ENCODE measurements around the gene PDCD1.
"Not testable (repeated sequence)": the region's sequence is repeated elsewhere in the genome, so short reads cannot be mapped to it uniquely, and the experiment has no call there.

The PDCD1 gene

DNA sequence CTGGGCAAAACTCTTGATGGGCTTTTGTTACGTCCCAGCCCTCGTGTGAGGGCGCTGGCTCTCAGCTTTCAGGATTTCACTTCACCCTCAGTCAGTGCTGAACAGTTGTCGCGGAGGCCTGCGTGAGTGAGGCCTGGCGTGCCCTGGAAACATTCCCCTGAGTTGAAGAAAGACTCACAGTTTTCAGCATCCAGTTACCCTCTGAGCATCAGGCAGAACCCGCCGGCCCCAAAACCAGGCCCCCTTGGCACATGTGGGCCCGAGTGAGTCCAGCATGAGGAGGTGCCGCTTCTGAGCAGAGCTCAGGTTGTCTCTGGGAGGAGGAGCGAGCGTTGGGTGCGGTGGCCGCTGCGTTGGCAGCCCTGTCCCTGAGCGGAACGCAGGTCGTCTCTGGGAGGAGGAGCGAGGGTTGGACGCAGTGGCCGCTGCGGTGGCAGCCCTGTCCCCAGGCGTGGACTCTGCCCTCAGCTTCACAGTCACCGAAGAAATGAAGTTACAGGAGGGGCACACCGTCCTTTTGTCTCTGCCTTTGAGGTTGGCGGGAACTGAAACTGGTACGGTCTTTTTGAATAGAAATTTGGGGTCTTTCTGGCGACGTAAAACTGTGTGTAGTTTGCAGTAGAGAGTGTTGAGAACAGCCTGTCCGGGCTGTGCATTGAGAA lies 49.8 kb downstream of the PDCD1 start, which contains the start of gene NEU4:
TSS of gene NEU4 (plus strand) at position 473 of the 662 bp plus-strand sequence. CDS start 5,292 bp downstream, outside the sequence.
- TF ChIP-seq, protein P1, sequence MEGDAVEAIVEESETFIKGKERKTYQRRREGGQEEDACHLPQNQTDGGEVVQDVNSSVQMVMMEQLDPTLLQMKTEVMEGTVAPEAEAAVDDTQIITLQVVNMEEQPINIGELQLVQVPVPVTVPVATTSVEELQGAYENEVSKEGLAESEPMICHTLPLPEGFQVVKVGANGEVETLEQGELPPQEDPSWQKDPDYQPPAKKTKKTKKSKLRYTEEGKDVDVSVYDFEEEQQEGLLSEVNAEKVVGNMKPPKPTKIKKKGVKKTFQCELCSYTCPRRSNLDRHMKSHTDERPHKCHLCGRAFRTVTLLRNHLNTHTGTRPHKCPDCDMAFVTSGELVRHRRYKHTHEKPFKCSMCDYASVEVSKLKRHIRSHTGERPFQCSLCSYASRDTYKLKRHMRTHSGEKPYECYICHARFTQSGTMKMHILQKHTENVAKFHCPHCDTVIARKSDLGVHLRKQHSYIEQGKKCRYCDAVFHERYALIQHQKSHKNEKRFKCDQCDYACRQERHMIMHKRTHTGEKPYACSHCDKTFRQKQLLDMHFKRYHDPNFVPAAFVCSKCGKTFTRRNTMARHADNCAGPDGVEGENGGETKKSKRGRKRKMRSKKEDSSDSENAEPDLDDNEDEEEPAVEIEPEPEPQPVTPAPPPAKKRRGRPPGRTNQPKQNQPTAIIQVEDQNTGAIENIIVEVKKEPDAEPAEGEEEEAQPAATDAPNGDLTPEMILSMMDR (conservative IDR thresholded peaks at IDR 0.05; ENCODE audit: low read length): no peak
- no peak within 1 kb of the TSS for H3K4me3 ChIP-seq (ENCODE audit: low read length)
- DNase-seq (ENCODE audit: low read depth): no peak

DNA sequence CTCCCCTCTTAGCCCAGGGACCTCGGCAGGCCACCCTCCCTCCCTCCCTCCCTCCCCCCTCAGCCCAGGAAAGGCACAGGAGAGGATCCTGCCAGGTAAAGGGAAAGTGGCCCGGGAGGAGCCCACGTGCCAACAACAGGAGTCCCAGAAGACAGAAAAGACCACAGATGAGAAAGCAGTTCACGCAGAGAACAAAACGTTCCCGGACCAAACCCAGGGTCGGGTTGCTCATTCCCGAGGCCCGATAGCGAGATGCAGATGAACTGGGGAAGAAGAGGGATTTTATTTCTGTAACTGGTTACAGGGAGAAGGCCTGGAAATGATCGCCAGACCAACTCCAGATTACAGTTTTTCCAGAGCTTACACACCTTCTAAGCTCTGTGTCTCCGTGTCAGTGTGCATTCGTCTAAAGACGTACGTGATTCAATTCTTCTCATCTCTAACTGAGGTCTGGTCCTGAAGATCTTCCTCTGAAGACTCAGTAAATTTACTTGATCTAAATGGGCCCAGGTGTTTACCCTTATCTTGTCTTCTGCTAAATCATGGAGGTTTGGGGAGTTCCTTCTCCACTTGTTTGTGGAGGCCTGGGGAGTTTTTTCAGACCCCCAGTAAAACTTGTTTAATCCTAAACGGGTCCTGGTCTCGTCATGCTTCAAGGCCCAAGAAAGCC lies 50.5 kb downstream of the PDCD1 start:
- TF ChIP-seq, protein P1 (conservative IDR thresholded peaks at IDR 0.05; ENCODE audit: low read length): no peak
- DNase-seq (ENCODE audit: low read depth): no peak
- no peak overlapping the region for H3K4me3 ChIP-seq (ENCODE audit: low read length)

DNA sequence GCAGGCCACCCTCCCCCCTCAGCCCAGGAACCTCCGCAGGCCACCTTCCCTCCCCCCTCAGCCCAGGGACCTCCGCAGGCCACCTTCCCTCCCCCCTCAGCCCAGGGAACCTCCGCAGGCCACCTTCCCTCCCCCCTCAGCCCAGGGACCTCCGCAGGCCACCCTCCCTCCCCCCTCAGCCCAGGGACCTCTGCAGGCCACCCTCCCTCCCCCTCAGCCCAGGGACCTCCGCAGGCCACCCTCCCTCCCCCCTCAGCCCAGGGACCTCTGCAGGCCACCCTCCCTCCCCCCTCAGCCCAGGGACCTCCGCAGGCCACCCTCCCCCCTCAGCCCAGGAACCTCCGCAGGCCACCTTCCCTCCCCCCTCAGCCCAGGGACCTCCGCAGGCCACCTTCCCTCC lies 52.5 kb downstream of the PDCD1 start:
- DNase-seq (ENCODE audit: low read depth); H3K4me3 ChIP-seq (ENCODE audit: low read length): not testable (repeated sequence)

DNA sequence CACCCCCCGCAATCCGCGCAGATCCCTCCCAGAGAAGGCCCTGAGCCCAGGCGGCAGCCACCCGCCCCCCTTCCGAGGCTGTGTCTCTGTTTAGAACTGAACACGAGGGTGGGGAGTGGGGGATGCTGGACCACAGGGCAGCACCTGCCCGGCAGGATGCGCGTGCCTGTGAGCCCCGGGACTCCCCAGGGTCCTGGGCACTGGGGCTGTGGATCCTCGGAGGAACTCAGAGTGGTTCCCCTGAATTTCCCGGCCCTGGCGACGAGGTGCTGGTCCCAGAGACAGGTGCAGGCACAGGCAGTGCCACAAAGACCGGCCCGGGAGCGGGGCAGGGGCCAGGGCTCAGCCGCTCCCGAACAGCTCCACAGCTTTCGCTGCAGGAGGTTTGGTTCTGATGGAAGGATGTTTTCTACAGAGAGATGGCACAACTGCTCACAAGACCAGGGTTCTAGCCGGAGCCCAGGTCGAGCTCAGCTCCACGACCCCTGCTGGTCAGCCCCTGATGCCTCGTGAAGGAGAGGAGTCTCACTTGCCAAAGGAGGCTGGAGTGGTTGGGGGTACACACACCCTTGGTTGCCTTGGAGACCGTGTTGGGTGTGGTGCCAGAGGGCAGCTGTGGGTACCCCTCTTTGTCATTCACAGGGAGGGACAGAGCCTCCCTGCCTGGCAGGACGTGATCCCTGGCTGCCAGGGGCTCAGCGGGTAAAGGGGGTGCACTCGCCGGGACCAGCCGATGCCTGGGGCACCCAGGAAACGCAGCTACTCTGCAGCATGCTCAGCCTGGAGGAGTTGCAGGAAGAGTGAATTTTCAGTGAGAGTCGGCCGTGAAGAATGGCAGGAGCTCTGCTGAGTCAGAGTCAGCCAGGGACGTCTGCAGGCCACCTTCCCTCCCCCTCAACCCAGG lies 54.1 kb downstream of the PDCD1 start:
- TF ChIP-seq, protein P1 (conservative IDR thresholded peaks at IDR 0.05; ENCODE audit: low read length): no peak
- peak; percentile 8 for DNase-seq (ENCODE audit: low read depth)
- no peak overlapping the region for H3K4me3 ChIP-seq (ENCODE audit: low read length)

DNA sequence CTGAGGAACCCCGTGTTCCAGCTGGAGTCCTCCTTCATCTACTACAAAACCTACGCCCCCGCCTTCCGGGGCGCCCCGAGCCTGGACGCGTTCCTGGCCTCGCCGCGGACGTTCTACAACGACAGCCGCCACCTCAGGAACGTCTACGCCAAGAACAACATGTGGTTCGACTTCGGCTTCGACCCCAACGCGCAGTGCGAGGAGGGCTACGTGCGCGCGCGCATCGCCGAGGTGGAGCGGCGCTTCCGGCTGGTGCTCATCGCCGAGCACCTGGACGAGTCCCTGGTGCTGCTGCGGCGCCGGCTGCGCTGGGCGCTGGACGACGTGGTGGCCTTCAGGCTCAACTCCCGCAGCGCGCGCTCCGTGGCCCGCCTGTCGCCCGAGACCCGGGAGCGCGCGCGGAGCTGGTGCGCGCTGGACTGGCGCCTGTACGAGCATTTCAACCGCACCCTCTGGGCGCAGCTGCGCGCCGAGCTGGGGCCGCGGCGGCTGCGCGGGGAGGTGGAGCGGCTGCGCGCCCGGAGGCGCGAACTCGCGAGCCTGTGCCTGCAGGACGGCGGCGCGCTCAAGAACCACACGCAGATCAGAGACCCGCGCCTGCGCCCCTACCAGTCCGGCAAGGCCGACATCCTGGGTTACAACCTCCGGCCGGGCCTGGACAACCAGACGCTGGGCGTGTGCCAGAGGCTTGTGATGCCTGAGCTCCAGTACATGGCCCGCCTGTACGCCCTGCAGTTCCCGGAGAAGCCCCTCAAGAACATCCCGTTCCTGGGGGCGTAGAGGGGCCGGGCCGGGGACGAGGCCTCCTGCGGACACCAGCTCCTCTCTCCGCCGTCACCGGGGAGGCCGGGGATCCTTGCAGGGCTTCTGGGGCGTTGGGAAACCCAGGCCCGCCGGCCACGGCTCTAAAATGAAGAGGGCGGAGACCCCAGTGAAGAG lies 55.0 kb downstream of the PDCD1 start:
- DNase-seq (ENCODE audit: low read depth): peak; percentile 25
- peak overlapping the region; percentile 50 for H3K4me3 ChIP-seq (ENCODE audit: low read length)
- TF ChIP-seq, protein P1 (conservative IDR thresholded peaks at IDR 0.05; ENCODE audit: low read length): no peak

DNA sequence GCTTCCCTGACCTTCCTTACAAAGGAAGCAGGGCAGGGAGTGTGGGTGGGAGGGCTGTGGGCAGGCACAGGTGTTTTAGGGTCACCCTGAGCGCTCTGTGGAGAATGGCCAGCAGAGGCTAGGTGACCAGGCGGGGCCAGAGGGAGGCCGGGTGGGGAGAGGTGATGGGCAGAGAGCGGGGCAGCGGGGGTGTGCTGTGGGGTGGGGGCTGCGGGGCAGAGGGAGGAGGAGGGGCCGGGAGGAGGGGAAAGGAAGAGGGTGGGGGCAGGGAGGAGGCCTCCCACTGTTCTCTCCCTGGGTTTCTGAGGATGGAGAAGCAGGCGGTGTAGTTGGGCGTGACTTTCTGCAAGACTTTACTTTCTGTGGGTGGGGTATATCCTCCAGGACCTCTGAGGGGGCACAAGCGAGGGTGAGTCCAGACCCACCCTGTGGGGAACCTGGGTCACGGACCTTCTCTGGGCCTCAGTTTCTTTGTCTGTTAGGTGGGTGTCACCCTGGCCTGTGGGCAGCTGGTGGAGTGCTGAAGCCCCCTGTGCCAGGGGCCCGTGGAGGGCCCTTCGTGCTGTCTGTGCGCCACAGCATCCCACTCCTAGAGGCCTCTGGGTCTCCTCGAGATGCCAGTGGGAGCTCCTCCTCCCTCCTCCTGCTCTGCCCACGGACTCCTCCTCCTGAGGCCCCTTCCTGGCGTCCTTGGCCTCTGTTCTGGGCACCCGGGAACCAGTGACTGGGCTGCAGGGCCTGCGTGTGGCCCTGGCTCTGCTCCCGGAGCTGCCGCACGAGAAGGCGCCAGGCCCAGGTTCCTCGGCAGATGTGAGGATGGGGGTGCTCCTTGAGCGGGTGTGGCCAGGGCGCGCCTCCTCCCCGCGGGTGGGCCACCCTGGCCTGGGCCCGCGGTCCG lies 56.0 kb downstream of the PDCD1 start:
- H3K4me3 ChIP-seq (ENCODE audit: low read length): no peak overlapping the region
- TF ChIP-seq, protein P1 (conservative IDR thresholded peaks at IDR 0.05; ENCODE audit: low read length): no peak
- no peak for DNase-seq (ENCODE audit: low read depth)

Measured in AG10803 (cell line).